HepG2 (cell line): ENCODE results near the gene PTTG1. TPM values are rescaled to one million over a fixed set of nuclear protein-coding genes. Genes with fewer than 3 reads are reported as not detected.

Source experiments
- GABPB1 ChIP-seq: IDR thresholded peaks from 2 replicates; pipeline ENCODE4 v1.6.1; 2016; ENCODE audit warnings: mild to moderate bottlenecking, missing genetic modification reagents, moderate library complexity, missing compliant biosample characterization
- KLF16 ChIP-seq, 2 experiments: sonication (generic) in 1 of 2; formaldehyde crosslinking in 1 of 2; IDR thresholded peaks; 2 replicates each; pipeline versions ENCODE4 v1.6.1 to v1.8.0; 2016 to 2023; ENCODE audit warnings: missing genetic modification reagents in 2 of 2, missing compliant biosample characterization in 1 of 2
- MAX ChIP-seq: IDR thresholded peaks from 2 replicates; pipeline ENCODE4 v1.6.1; 2012; ENCODE audit warnings: inconsistent platforms
- MYC ChIP-seq: sonication (generic); formaldehyde crosslinking; IDR thresholded peaks from 2 replicates; pipeline ENCODE4 v1.9.0; 2021; ENCODE audit warnings: missing genetic modification reagents, borderline replicate concordance
- NFE2 ChIP-seq: sonication (generic); formaldehyde crosslinking; IDR thresholded peaks from 2 replicates; pipeline ENCODE4 v1.4.0; 2020; ENCODE audit warnings: missing genetic modification reagents
- NFIB ChIP-seq: sonication (generic); formaldehyde crosslinking; IDR thresholded peaks from 2 replicates; pipeline ENCODE4 v1.9.0; 2021; ENCODE audit warnings: missing genetic modification reagents, mild to moderate bottlenecking, borderline replicate concordance
- PRDM15 ChIP-seq: sonication (generic); formaldehyde crosslinking; IDR thresholded peaks from 2 replicates; pipeline ENCODE4 v1.4.0; 2020; ENCODE audit warnings: missing genetic modification reagents
- REST ChIP-seq, 2 experiments: IDR thresholded peaks; 2 replicates each; pipeline ENCODE4 v1.6.1; 2011 to 2012; ENCODE audit warnings: low read length in 2 of 2, borderline replicate concordance in 1 of 2, low read depth in 1 of 2, mild to moderate bottlenecking in 1 of 2, moderate library complexity in 1 of 2
- SMAD9 ChIP-seq: sonication (generic); formaldehyde crosslinking; IDR thresholded peaks from 2 replicates; pipeline ENCODE4 v1.5.1; 2020; ENCODE audit warnings: mild to moderate bottlenecking, missing genetic modification reagents
- TCF7L2 ChIP-seq: IDR thresholded peaks from 2 replicates; pipeline ENCODE4 v1.6.1; 2011; ENCODE audit warnings: mild to moderate bottlenecking, low read depth, low read length, moderate library complexity
- TERF1 ChIP-seq: sonication (generic); formaldehyde crosslinking; IDR thresholded peaks from 2 replicates; pipeline ENCODE4 v1.8.0; 2022; ENCODE audit warnings: mild to moderate bottlenecking, missing genetic modification reagents, moderate library complexity
- ZNF512 ChIP-seq: sonication (generic); formaldehyde crosslinking; IDR thresholded peaks from 2 replicates; pipeline ENCODE4 v1.4.0; 2020; ENCODE audit warnings: mild to moderate bottlenecking, missing genetic modification reagents
- ZNF577 ChIP-seq: sonication (generic); formaldehyde crosslinking; IDR thresholded peaks from 2 replicates; pipeline ENCODE4 v1.4.0; 2020; ENCODE audit warnings: mild to moderate bottlenecking, low read depth, missing genetic modification reagents, borderline replicate concordance
- ZNF710 ChIP-seq: sonication (generic); formaldehyde crosslinking; IDR thresholded peaks from 2 replicates; pipeline ENCODE4 v1.5.0; 2020; ENCODE audit warnings: mild to moderate bottlenecking, missing genetic modification reagents, borderline replicate concordance
- ZSCAN20 ChIP-seq: sonication (generic); formaldehyde crosslinking; IDR thresholded peaks from 2 replicates; pipeline ENCODE4 v1.4.0; 2020; ENCODE audit warnings: missing genetic modification reagents, mild to moderate bottlenecking, borderline replicate concordance
- ZSCAN9 ChIP-seq: IDR thresholded peaks from 2 replicates; pipeline ENCODE4 v1.6.1; 2016; ENCODE audit warnings: borderline replicate concordance
- polyA plus RNA-seq, 8 experiments: library from polyadenylated mRNA; depleted of rRNA in 3 of 8; stranded (reverse) in 7 of 8; unstranded in 1 of 8; fragments of >200 nt; fragmentation: Illumina TruSeq in 4 of 8; extraction: Trizol in 4 of 8; gene quantifications; 2 replicates each; pipeline versions ENCODE4 v1.2.1 to v1.2.3, GENCODE V29; 2011 to 2016; ENCODE audit warnings: low read depth in 4 of 8, missing spikeins in 1 of 8, mixed read lengths in 1 of 8; ENCODE audit not compliant: insufficient read depth in 1 of 8
- total RNA-seq, 5 experiments: library from RNA; depleted of rRNA; stranded (reverse); fragments of >200 nt; fragmentation: Illumina TruSeq; extraction: Trizol; gene quantifications; 2 replicates each; pipeline ENCODE4 v1.2.3, GENCODE V29; 2016; ENCODE audit warnings: low read depth in 1 of 5

PTTG1 gene
- total and polyA plus RNA-seq, 2 of the 13 experiments (the other 11 are each of a cell fraction or from before 2014, with no cell fraction given) = 102 to 161 TPM

- TF ChIP-seq PRDM15 (CRISPR knock-in tag) (peak; percentile 80), NFE2 (CRISPR knock-in tag) (no peak), ZNF710 (CRISPR knock-in tag) (peak; percentile 80), REST (IDR thresholded peaks at IDR 0.05; ENCODE audit: borderline replicate concordance in 1 of 2, low read depth in 1 of 2, low read length in 2 of 2) (no peak; a peak in 1 of 4 replicates), NFIB (CRISPR knock-in tag) (no peak), GABPB1 (0 out of 2 replicates have a peak, but pooled peaks have one; percentile 10), ZSCAN9 (peak; percentile 23; the same call in 1 of the 2 replicates), ZSCAN20 (0 out of 2 replicates have a peak, but pooled peaks have one; percentile 17), KLF16 (CRISPR knock-in tag; IDR thresholded peaks at IDR 0.05) (peak in 1 of 2 experiments; percentile 47; a peak in 2 of 4 replicates), TERF1 (CRISPR knock-in tag) (no peak), MAX (peak; percentile 67), ZNF577 (CRISPR knock-in tag) (no peak), MYC (CRISPR knock-in tag) (no peak), SMAD9 (CRISPR knock-in tag) (no peak), TCF7L2 (no peak), ZNF512 (CRISPR knock-in tag) (no peak)
Observed at GRCh38 chr5:160475864-160476438, 54.3 kb downstream of the PTTG1 start (continued).
